ENCODE measurements around the gene BEST3.

Gene BEST3

GRCh38 chr12:69698769-69699540, at the start of gene BEST3:
Gene BEST3, minus strand, starts transcription at chr12:69699303. Its CDS starts 1,505 bp downstream, at chr12:69697798.
- DNase-seq: no peak

- no peak for DNase-seq
Observed at GRCh38 chr12:69744109-69744508, 45.0 kb upstream of the BEST3 start.

GRCh38 chr12:69739287-69740191, 40.4 kb upstream of the BEST3 start:
- DNase-seq: peak; percentile 74

- DNase-seq: peak; percentile 95
Observed at GRCh38 chr12:69738351-69739286, 39.5 kb upstream of the BEST3 start, which contains the start of gene RAB3IP. Gene RAB3IP, plus strand, starts transcription at chr12:69738860. Its CDS starts 16,549 bp downstream, at chr12:69755409.

- no peak for DNase-seq
Observed at GRCh38 chr12:69733638-69734037, 34.5 kb upstream of the BEST3 start.

- DNase-seq: no peak
Observed at GRCh38 chr12:69732088-69732487, 33.0 kb upstream of the BEST3 start.

GRCh38 chr12:69726922-69727321, 27.8 kb upstream of the BEST3 start:
- DNase-seq: no peak

GRCh38 chr12:69720750-69721149, 21.6 kb upstream of the BEST3 start:
- DNase-seq: no peak

- no peak for DNase-seq
Observed at GRCh38 chr12:69719336-69720316, 20.5 kb upstream of the BEST3 start.

GRCh38 chr12:69714542-69714941, 15.4 kb upstream of the BEST3 start:
- DNase-seq: no peak

- no peak for DNase-seq
Observed at GRCh38 chr12:69712826-69713225, 13.7 kb upstream of the BEST3 start.

- no peak for DNase-seq
Observed at GRCh38 chr12:69708649-69709048, 9.5 kb upstream of the BEST3 start.

- DNase-seq: no peak
Observed at GRCh38 chr12:69704357-69704756, 5.3 kb upstream of the BEST3 start.

- DNase-seq: no peak
Observed at GRCh38 chr12:69703146-69703642, 4.1 kb upstream of the BEST3 start.

GRCh38 chr12:69701826-69702225, 2.7 kb upstream of the BEST3 start:
- no peak for DNase-seq

- DNase-seq: no peak
Observed at GRCh38 chr12:69698054-69698453, 1.0 kb downstream of the BEST3 start.

GRCh38 chr12:69694123-69694522, 5.0 kb downstream of the BEST3 start:
- DNase-seq: no peak

GRCh38 chr12:69689638-69690037, 9.5 kb downstream of the BEST3 start:
- no peak for DNase-seq

GRCh38 chr12:69688471-69689427, 10.4 kb downstream of the BEST3 start:
- DNase-seq: peak; percentile 54

- no peak for DNase-seq
Observed at GRCh38 chr12:69688021-69688420, 11.1 kb downstream of the BEST3 start.

All from stimulated activated CD4-positive, alpha-beta T cell treated with anti-CD3 and anti-CD28 coated beads, Interleukin-15, amount 100 ng/mL, for 24 hours (primary cell).